ENCODE results near the gene PPP4R4. TPM values are rescaled to one million over a fixed set of nuclear protein-coding genes. Genes with fewer than 3 reads are reported as not detected.

The PPP4R4 gene
- total RNA-seq, 1 experiment from 2014 or later, result not detected

- Histone ChIP-seq H3K79me2 (ENCODE audit: low read depth) (no peaks in the 10 kb centered on the region), H4K20me1 (ENCODE audit: insufficient read depth) (no peaks in the 10 kb centered on the region), H3K36me3 (ENCODE audit: low read depth) (no peaks in the 10 kb centered on the region), H3K4me3 (peak overlapping the region; percentile 45; the same call in 1 of the 2 replicates), H3F3A (ENCODE audit: insufficient read depth, low read depth) (no peaks in the 10 kb centered on the region), H3K4me2 (peak overlapping the region; percentile 72), H3K9me3 (ENCODE audit: insufficient read depth, low read depth) (no peaks in the 10 kb centered on the region), H3K27ac (no peak overlapping the region), H3K4me1 (replicated peaks; ENCODE audit: insufficient read depth) (no peaks in the 10 kb centered on the region), H2AFZ (peak overlapping the region; percentile 55; the same call in 1 of the 2 replicates), H3K27me3 (ENCODE audit: insufficient read depth, low read depth) (peaks cover 16% of the 10 kb centered on the region), H3K9me2 (ENCODE audit: insufficient read depth) (no peaks in the 10 kb centered on the region; the same call in 1 of the 2 replicates)
- no peak for DNase-seq
- no peak for TF ChIP-seq EZH2 (IDR thresholded peaks at IDR 0.05; ENCODE audit: low read depth)
- TF ChIP-seq CTCF (conservative IDR thresholded peaks at IDR 0.05), result no peak
- intact Hi-C loops (cut with micrococcal nuclease; ENCODE audit: unreplicated experiment), result no loop called here
- POLR2A ChIA-PET (ENCODE audit: unreplicated experiment), result no interaction called here
- BruUV-seq (replicated peaks), result no TSS peak
- CTCF ChIA-PET, result no interaction called here
Observed at GRCh38 chr14:94174604-94175010, 485 bp downstream of the PPP4R4 start.

- ChIA-PET CTCF (no interaction called here), POLR2A (ENCODE audit: unreplicated experiment) (no interaction called here)
- no peak overlapping the region for H3K4me3 ChIP-seq
- peaks cover 16% of the 10 kb centered on the region for H3K27me3 ChIP-seq (ENCODE audit: insufficient read depth, low read depth)
- no peak overlapping the region for H3K27ac ChIP-seq
- no peaks in the 10 kb centered on the region for H3K36me3 ChIP-seq (ENCODE audit: low read depth)
- H3K4me2 ChIP-seq, result no peak overlapping the region
- H3F3A ChIP-seq (ENCODE audit: insufficient read depth, low read depth), result no peaks in the 10 kb centered on the region
- H4K20me1 ChIP-seq (ENCODE audit: insufficient read depth), result no peaks in the 10 kb centered on the region
- no TSS peak for BruUV-seq (replicated peaks)
- no peaks in the 10 kb centered on the region for H3K9me3 ChIP-seq (ENCODE audit: insufficient read depth, low read depth)
- H3K79me2 ChIP-seq (ENCODE audit: low read depth), result no peaks in the 10 kb centered on the region
- no peaks in the 10 kb centered on the region; the same call in 1 of the 2 replicates for H3K9me2 ChIP-seq (ENCODE audit: insufficient read depth)
- no peak for TF ChIP-seq EZH2 (IDR thresholded peaks at IDR 0.05; ENCODE audit: low read depth)
- no peak for TF ChIP-seq CTCF (conservative IDR thresholded peaks at IDR 0.05)
- H3K4me1 ChIP-seq (replicated peaks; ENCODE audit: insufficient read depth), result no peaks in the 10 kb centered on the region
- no peak for DNase-seq
- intact Hi-C loops (cut with micrococcal nuclease; ENCODE audit: unreplicated experiment), result no loop called here
- no peak overlapping the region for H2AFZ ChIP-seq
Observed at GRCh38 chr14:94175011-94175745, 1.1 kb downstream of the PPP4R4 start.

GRCh38 chr14:94175747-94176146 is 1.6 kb downstream of the PPP4R4 start:
- no TSS peak for BruUV-seq (replicated peaks)
- no peak for DNase-seq
- no peak overlapping the region for H3K4me2 ChIP-seq
- H3K9me2 ChIP-seq (ENCODE audit: insufficient read depth), result no peaks in the 10 kb centered on the region; the same call in 1 of the 2 replicates
- no peaks in the 10 kb centered on the region for H3K79me2 ChIP-seq (ENCODE audit: low read depth)
- no peak for TF ChIP-seq EZH2 (IDR thresholded peaks at IDR 0.05; ENCODE audit: low read depth)
- TF ChIP-seq CTCF (conservative IDR thresholded peaks at IDR 0.05), result no peak
- ChIA-PET CTCF (no interaction called here), POLR2A (ENCODE audit: unreplicated experiment) (no interaction called here)
- no peaks in the 10 kb centered on the region for H3K4me1 ChIP-seq (replicated peaks; ENCODE audit: insufficient read depth)
- no peaks in the 10 kb centered on the region for H3K9me3 ChIP-seq (ENCODE audit: insufficient read depth, low read depth)
- peaks cover 16% of the 10 kb centered on the region for H3K27me3 ChIP-seq (ENCODE audit: insufficient read depth, low read depth)
- H2AFZ ChIP-seq, result no peak overlapping the region
- H4K20me1 ChIP-seq (ENCODE audit: insufficient read depth), result no peaks in the 10 kb centered on the region
- no peaks in the 10 kb centered on the region for H3F3A ChIP-seq (ENCODE audit: insufficient read depth, low read depth)
- no peaks in the 10 kb centered on the region for H3K36me3 ChIP-seq (ENCODE audit: low read depth)
- intact Hi-C loops (cut with micrococcal nuclease; ENCODE audit: unreplicated experiment), result no loop called here
- H3K4me3 ChIP-seq, result no peak overlapping the region
- H3K27ac ChIP-seq, result no peak overlapping the region

All from PC-9 (cell line).